Heart left ventricle (tissue), 16 donors: ENCODE results near the gene OGFR. TPM values are rescaled to one million over a fixed set of nuclear protein-coding genes. Genes with fewer than 3 reads are reported as not detected.

Source experiments
- ATAC-seq, 4 donors: fragments of 200-7000 bp; cut with Tn5 transposase; one replicate each; pipeline ENCODE4 v1.9.1; 2020 to 2022; ENCODE audit warnings: moderate library complexity in 4 of 4, mild to moderate bottlenecking in 3 of 4, moderate number of reproducible peaks in 1 of 4
- DNase-seq, 5 donors: peaks; one replicate each; pipeline ENCODE4 v3.0.0-alpha.2; 2020
- H3K27ac ChIP-seq, 12 donors: fragments of 200-600 bp; sonication (generic) in 4 of 12; one replicate each; pipeline versions ENCODE4 v1.5.0 to v1.8.0; 2016 to 2022; ENCODE audit warnings: mild to moderate bottlenecking in 2 of 12
- H3K27me3 ChIP-seq, 9 donors: fragments of 200-600 bp; sonication (generic) in 2 of 9; one replicate each; pipeline versions ENCODE4 v1.5.1 to v1.8.0; 2016 to 2022; ENCODE audit warnings: mild to moderate bottlenecking in 3 of 9
- H3K36me3 ChIP-seq, 9 donors: fragments of 200-600 bp; sonication (generic) in 2 of 9; one replicate each; pipeline versions ENCODE4 v1.5.0 to v1.8.0; 2018 to 2022; ENCODE audit warnings: mild to moderate bottlenecking in 2 of 9
- H3K4me1 ChIP-seq, 12 donors: fragments of 200-600 bp; sonication (generic) in 4 of 12; one replicate each; pipeline versions ENCODE4 v1.5.0 to v1.8.0; 2016 to 2022; ENCODE audit warnings: mild to moderate bottlenecking in 3 of 12
- H3K4me3 ChIP-seq, 12 donors: fragments of 200-600 bp; sonication (generic) in 4 of 12; one replicate each; pipeline versions ENCODE4 v1.5.0 to v1.8.0; 2017 to 2022; ENCODE audit warnings: mild to moderate bottlenecking in 9 of 12, moderate library complexity in 4 of 12
- H3K9me3 ChIP-seq, 12 donors: fragments of 200-600 bp; sonication (generic) in 4 of 12; one replicate each; pipeline versions ENCODE4 v1.5.0 to v1.8.0; 2016 to 2022; ENCODE audit warnings: mild to moderate bottlenecking in 1 of 12
- CTCF ChIP-seq, 12 donors: fragments of 200-600 bp; sonication (generic) in 4 of 12; IDR thresholded peaks; one replicate each; pipeline versions ENCODE4 v1.5.0 to v1.8.0; 2018 to 2022; ENCODE audit warnings: antibody characterized with exemption in 12 of 12, mild to moderate bottlenecking in 5 of 12
- POLR2A ChIP-seq, 2 donors: fragments of 450-650 bp; IDR thresholded peaks; one replicate each; pipeline ENCODE4 v1.6.1; 2017; ENCODE audit warnings: antibody characterized with exemption in 2 of 2, mild to moderate bottlenecking in 2 of 2, moderate library complexity in 2 of 2
- WGBS, 4 donors: extraction: QIAGEN DNeasy Blood & Tissue Kit in 2 of 4; methylation state at CpG; one replicate each; pipeline versions ENCODE4 v1.1.5 to v1.1.7; 2013 to 2018; 5-methylcytosine and 5-hydroxymethylcytosine counted together
- intact Hi-C, 10 donors: fragments of 100-400 bp; cut with DNase I; formaldehyde crosslinking; loops; one replicate each; pipeline versions ENCODE4 v1.11.1 to v1.14.2; 2022
- polyA plus RNA-seq, 2 donors: library from polyadenylated mRNA; stranded (reverse); fragments of 200-250 nt; gene quantifications; one replicate each; pipeline ENCODE4 v1.2.3, GENCODE V29; 2013
- total RNA-seq, 9 donors: library from RNA; depleted of rRNA in 2 of 9; stranded (reverse); fragments of >200 nt in 2 of 9; fragmentation: NEBNext Ultra II Directional in 3 of 9; extraction: Animal tissue kit (Norgen Biotek cat#: 25700) in 3 of 9; gene quantifications; one replicate each; pipeline versions ENCODE4 v1.1.0 to v1.2.4, GENCODE V29; 2016 to 2023
- donor health status: ischemic (EF 13 %, LVEDD 7.1; RV severe dilation, severe dysfunction).
- donor health status: healthy with polysubstance abuse.
- donor health status: DM: no; HTN: yes; CAD: no.
- donor health status: DM: no; HTN: no; CAD: no.
- donor health status: ischemic (EF 25% LVEDD 6.9; RV normal size, moderate dysfunction).
- donor health status: ischemic (EF 25% LVEDD 5.7; RV mildly dilated, moderate dysfunction).
- donor health status: healthy.
- donor health status: DM: yes; HTN: yes; CAD: no.
- donor health status: ischemic (EF 35%, LVEDD 5.7; RV mildly dilated, moderate dysfunction).
- donor health status: nonischemic (EF 11% LVEDD 7.7; RV severe dilation, severe dysfunction).
- donor health status: DM: yes; HTN: yes; CAD: no.
- donor health status: PGD.
- donor health status: ischemic (EF 29% LVEDD 5.4; RV normal size, mild dysfunction).
- donor health status: nonischemic (EF 23%, LVEDD 6.1; RV moderate dilation, normal function).

OGFR gene
- total and polyA plus RNA-seq, 11 donors, result 14.9 to 46.9 (median 21.2) TPM

- Histone ChIP-seq H3K9me3 (no peaks in the 10 kb centered on the region), H3K27me3 (no peaks in the 10 kb centered on the region), H3K36me3 (peaks cover 0 to 12% (median 6%) of the 10 kb centered on the region in 9 donors), H3K27ac (peak within 1 kb of the TSS in 6 of 12 donors; percentile 32 to 72 (median 42)), H3K4me1 (peaks cover 0 to 21% (median 12%) of the 10 kb centered on the region in 12 donors), H3K4me3 (peak within 1 kb of the TSS in 11 of 12 donors; percentile 14 to 66 (median 50))
- intact Hi-C loops, result loop anchor here in 2 of 10 donors (5.0 kb wide), 2 partner anchors 40 to 65 kb away; partner anchors contain the start of gene DIDO1 (in 1 of the 2)
- ATAC-seq (peak; percentile 84 to 98 (median 98)), DNase-seq (peak; percentile 89 to 97 (median 90))
- no peak for TF ChIP-seq CTCF (IDR thresholded peaks at IDR 0.05)
- TF ChIP-seq POLR2A (IDR thresholded peaks at IDR 0.05), result peak in 1 of 2 donors; percentile 20
- 9 to 34% (median 17%) methylated on average over 17 to 70 of the region's 70 CpGs for WGBS, 4 donors
Measured at GRCh38 chr20:62861726-62862336, 57.2 kb downstream of the OGFR start, which contains the start of gene TCFL5. Gene TCFL5, minus strand, starts transcription at chr20:62861822. Its CDS starts 152 bp downstream, at chr20:62861670.

Other genes with a start within 250 kb of the OGFR start
- gene SLCO4A1, start 162.3 kb upstream of the OGFR start, total RNA-seq, result 10 to 100 TPM in 5 of 9 donors, 1 to 10 TPM in 3, under 1 TPM in 1; 1.00 to 54.0 (median 10.4) TPM
- 10 to 100 TPM; 14.5 to 24.4 TPM for gene SLCO4A1, start 162.3 kb upstream of the OGFR start, polyA plus RNA-seq
- gene NTSR1, start 96.0 kb upstream of the OGFR start, total RNA-seq, result under 1 TPM in 3 of 9 donors, not detected in 6; 0.07 to 0.32 (median 0.07) TPM
- gene NTSR1, start 96.0 kb upstream of the OGFR start, polyA plus RNA-seq, result under 1 TPM in 1 of 2 donors, not detected in 1; 0.01 TPM
- gene MRGBP, start 8.4 kb upstream of the OGFR start, total RNA-seq, result 10 to 100 TPM in 1 of 9 donors, 1 to 10 TPM in 8; 7.2 to 10.5 (median 8.7) TPM
- 10 to 100 TPM in 1 of 2 donors, 1 to 10 TPM in 1; 7.1 to 10.2 TPM for gene MRGBP, start 8.4 kb upstream of the OGFR start, polyA plus RNA-seq
- 1 to 10 TPM in 8 of 9 donors, under 1 TPM in 1; 0.67 to 6.0 (median 1.9) TPM for gene COL9A3, start 12.2 kb downstream of the OGFR start, total RNA-seq
- 1 to 10 TPM; 2.0 to 4.7 TPM for gene COL9A3, start 12.2 kb downstream of the OGFR start, polyA plus RNA-seq
- gene TCFL5, start 57.0 kb downstream of the OGFR start, total RNA-seq, result 1 to 10 TPM; 4.5 to 8.2 (median 6.1) TPM
- 1 to 10 TPM; 2.5 to 3.7 TPM for gene TCFL5, start 57.0 kb downstream of the OGFR start, polyA plus RNA-seq
- 10 to 100 TPM; 27.5 to 46.2 (median 38.9) TPM for gene DIDO1, start 121.7 kb downstream of the OGFR start, total RNA-seq
- gene DIDO1, start 121.7 kb downstream of the OGFR start, polyA plus RNA-seq, result 10 to 100 TPM; 16.5 to 20.1 TPM
- 10 to 100 TPM; 14.7 to 22.2 (median 16.3) TPM for gene GID8, start 133.3 kb downstream of the OGFR start, total RNA-seq
- 10 to 100 TPM in 1 of 2 donors, 1 to 10 TPM in 1; 6.2 to 15.8 TPM for gene GID8, start 133.3 kb downstream of the OGFR start, polyA plus RNA-seq
- gene SLC17A9, start 147.9 kb downstream of the OGFR start, total RNA-seq, result 1 to 10 TPM in 3 of 9 donors, under 1 TPM in 6; 0.16 to 6.6 (median 0.67) TPM
- 1 to 10 TPM; 1.7 to 2.6 TPM for gene SLC17A9, start 147.9 kb downstream of the OGFR start, polyA plus RNA-seq
- not detected for gene BHLHE23, start 202.1 kb downstream of the OGFR start, total RNA-seq
- not detected for gene BHLHE23, start 202.1 kb downstream of the OGFR start, polyA plus RNA-seq